Measurements from ENCODE around the gene PTPRU.

GRCh38 chr1:29330089-29330488 is 93.8 kb downstream of the PTPRU start:
- no peak for TF ChIP-seq POLR2AphosphoS5 (IDR thresholded peaks at IDR 0.05; ENCODE audit: borderline replicate concordance, low read depth, low read length)
- TF ChIP-seq EZH2 (IDR thresholded peaks at IDR 0.05) = no peak
- TF ChIP-seq FOXP2 (optimal IDR thresholded peaks at IDR 0.05; ENCODE audit: control extremely low read depth, extremely low read length, insufficient read depth) = no peak

Measured in SK-N-MC (cell line).